NCI-H2196 (cell line): ENCODE results near the gene TXLNA.

ENCODE experiments used
- DNase-seq: peaks from one replicate; lab custom pipeline; 2025; ENCODE audit not compliant: unreplicated experiment; lab: John Stamatoyannopoulos, UW

TXLNA gene

DNA sequence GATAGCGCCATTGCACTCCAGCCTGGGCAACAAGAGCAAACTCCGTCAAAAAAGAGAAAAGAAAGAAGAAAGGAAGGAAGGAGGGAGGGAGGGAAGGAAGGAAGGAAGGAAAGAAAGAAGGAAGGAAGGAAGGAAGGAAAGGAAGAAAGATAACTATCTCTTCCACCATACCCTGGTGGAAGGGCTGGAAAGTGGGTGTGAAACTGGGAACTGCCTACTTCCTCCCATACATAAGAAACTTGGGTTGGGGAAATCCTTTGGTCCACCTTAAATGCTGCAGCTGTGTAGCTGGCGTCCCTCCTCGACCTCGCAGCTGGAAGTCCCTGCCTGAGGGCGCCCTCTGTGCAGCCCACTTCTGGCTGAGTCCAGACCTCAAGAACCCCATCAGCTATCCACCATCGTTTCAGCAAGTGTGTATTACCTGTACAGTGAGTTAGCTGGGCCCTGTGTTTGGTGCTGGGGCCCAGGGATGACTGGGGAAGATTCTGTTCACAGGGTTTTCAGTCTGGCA lies 62.9 kb downstream of the TXLNA start:
- no peak for DNase-seq

- no peak for DNase-seq
Observed at GRCh38 chr1:32246888-32247273, 67.4 kb downstream of the TXLNA start, which contains the start of gene FAM167B. TSS of gene FAM167B (plus strand) at chr1:32247222. CDS start at chr1:32247422, 200 bp downstream.

DNA sequence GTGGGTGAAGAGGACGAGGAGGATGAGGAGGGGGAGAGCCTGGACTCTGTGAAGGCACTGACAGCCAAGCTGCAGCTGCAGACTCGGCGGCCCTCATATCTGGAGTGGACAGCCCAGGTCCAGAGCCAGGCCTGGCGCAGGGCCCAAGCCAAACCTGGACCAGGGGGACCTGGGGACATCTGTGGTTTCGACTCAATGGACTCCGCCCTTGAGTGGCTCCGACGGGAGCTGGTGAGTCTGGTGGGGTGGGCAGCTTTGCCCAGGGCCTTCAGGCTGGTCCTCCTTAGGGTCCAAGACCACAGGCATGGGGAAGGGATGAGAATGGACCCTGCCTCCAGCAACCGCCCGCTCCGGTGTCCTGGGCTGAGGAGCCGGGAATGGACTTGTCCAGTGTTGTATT lies 68.0 kb downstream of the TXLNA start:
- DNase-seq, result no peak
